Mesenchymal stem cell (in vitro differentiated cells and primary cell): ENCODE data around the gene SORBS1.

Source experiments
- DNase-seq: peaks from one replicate; pipeline ENCODE4 v3.0.0-alpha.2; 2013
- H2AFZ ChIP-seq: one replicate; pipeline ENCODE4 v1.6.1; 2013; ENCODE audit warnings: low read depth, mild to moderate bottlenecking, control low read depth, inconsistent platforms, low read length, moderate library complexity
- H2AK5ac ChIP-seq: 2 replicates; pipeline ENCODE4 v1.6.1; 2013; ENCODE audit warnings: low read length, moderate library complexity, mild to moderate bottlenecking, inconsistent platforms; ENCODE audit not compliant: severe bottlenecking
- H2BK120ac ChIP-seq: one replicate; pipeline ENCODE4 v1.6.1; 2013; ENCODE audit warnings: low read depth, mild to moderate bottlenecking, inconsistent platforms, low read length, moderate library complexity
- H2BK12ac ChIP-seq, 2 experiments: one replicate each; pipeline ENCODE4 v1.6.1; 2013; ENCODE audit warnings: inconsistent platforms in 2 of 2, low read length in 2 of 2, mild to moderate bottlenecking in 2 of 2, moderate library complexity in 2 of 2, control low read depth in 1 of 2
- H2BK15ac ChIP-seq: one replicate; pipeline ENCODE4 v1.6.1; 2013; ENCODE audit warnings: mild to moderate bottlenecking, low read depth, inconsistent platforms; ENCODE audit not compliant: poor library complexity, severe bottlenecking
- H2BK5ac ChIP-seq: 2 replicates; pipeline ENCODE4 v1.6.1; 2013; ENCODE audit warnings: low read depth, mild to moderate bottlenecking, low read length, control low read depth, inconsistent platforms; ENCODE audit not compliant: poor library complexity, severe bottlenecking
- H3K14ac ChIP-seq, 2 experiments: one replicate each; pipeline ENCODE4 v1.6.1; 2013; ENCODE audit warnings: inconsistent platforms in 2 of 2, low read length in 2 of 2, control low read depth in 1 of 2, mild to moderate bottlenecking in 1 of 2, moderate library complexity in 1 of 2
- H3K18ac ChIP-seq, 2 experiments: one replicate each; pipeline ENCODE4 v1.6.1; 2013; ENCODE audit warnings: inconsistent platforms in 2 of 2, low read length in 2 of 2, control low read depth in 1 of 2, low read depth in 1 of 2, mild to moderate bottlenecking in 1 of 2
- H3K23ac ChIP-seq, 2 experiments: one replicate each; pipeline ENCODE4 v1.6.1; 2013; ENCODE audit warnings: inconsistent platforms in 2 of 2, low read length in 2 of 2, mild to moderate bottlenecking in 2 of 2, moderate library complexity in 2 of 2, control low read depth in 1 of 2
- H3K27ac ChIP-seq: 2 replicates; pipeline ENCODE4 v1.5.1; 2013; ENCODE audit warnings: mild to moderate bottlenecking, moderate library complexity, low read length, control low read depth, inconsistent platforms; ENCODE audit not compliant: poor library complexity, severe bottlenecking
- H3K27me3 ChIP-seq, 2 experiments: 2 replicates each; pipeline versions ENCODE4 v1.6.1 to v1.7.0; 2013; ENCODE audit warnings: low read length in 2 of 2, mild to moderate bottlenecking in 2 of 2, moderate library complexity in 2 of 2, control low read depth in 1 of 2, inconsistent platforms in 1 of 2; ENCODE audit not compliant: control insufficient read depth in 1 of 2, insufficient read depth in 1 of 2
- H3K36me3 ChIP-seq, 2 experiments: 2 replicates each; pipeline versions ENCODE4 v1.6.1 to v1.7.0; 2013; ENCODE audit warnings: low read length in 2 of 2, control low read depth in 1 of 2, inconsistent platforms in 1 of 2, low read depth in 1 of 2, mild to moderate bottlenecking in 1 of 2; ENCODE audit not compliant: insufficient read depth in 2 of 2, control insufficient read depth in 1 of 2
- H3K4ac ChIP-seq, 2 experiments: one replicate each; pipeline ENCODE4 v1.6.1; 2013; ENCODE audit warnings: inconsistent platforms in 2 of 2, low read length in 2 of 2, mild to moderate bottlenecking in 2 of 2, moderate library complexity in 2 of 2, control low read depth in 1 of 2, low read depth in 1 of 2
- H3K4me1 ChIP-seq: 2 replicates; pipeline ENCODE4 v1.6.1; 2013; ENCODE audit warnings: low read depth, low read length, control low read depth; ENCODE audit not compliant: control insufficient read depth, insufficient read depth
- H3K4me2 ChIP-seq: 2 replicates; pipeline ENCODE4 v1.6.1; 2013; ENCODE audit warnings: low read length, mild to moderate bottlenecking, inconsistent platforms; ENCODE audit not compliant: poor library complexity, severe bottlenecking
- H3K4me3 ChIP-seq, 2 experiments: 2 replicates each; pipeline versions ENCODE4 v1.5.1 to v1.7.0; 2013; ENCODE audit warnings: low read length in 2 of 2, mild to moderate bottlenecking in 2 of 2, control low read depth in 1 of 2, low read depth in 1 of 2; ENCODE audit not compliant: insufficient read depth in 1 of 2
- H3K79me1 ChIP-seq: replicated peaks from 2 replicates; pipeline ENCODE4 v1.6.1; 2013; ENCODE audit warnings: mild to moderate bottlenecking, control low read depth, low read length, inconsistent platforms; ENCODE audit not compliant: poor library complexity, severe bottlenecking
- H3K9ac ChIP-seq: 2 replicates; pipeline ENCODE4 v1.7.0; 2013; ENCODE audit warnings: mild to moderate bottlenecking, low read length, moderate library complexity
- H3K9me3 ChIP-seq: 2 replicates; pipeline ENCODE4 v1.7.0; 2013; ENCODE audit warnings: mild to moderate bottlenecking, low read length; ENCODE audit not compliant: control insufficient read depth
- H4K8ac ChIP-seq: one replicate; pipeline ENCODE4 v1.6.1; 2013; ENCODE audit warnings: inconsistent platforms, mild to moderate bottlenecking, low read length, moderate library complexity
- H4K91ac ChIP-seq: one replicate; pipeline ENCODE4 v1.6.1; 2013; ENCODE audit warnings: mild to moderate bottlenecking, low read length, inconsistent platforms
- WGBS: methylation state at CpG from one replicate; pipeline ENCODE4 v1.1.7; 2013; ENCODE audit warnings: mixed read lengths; 5-methylcytosine and 5-hydroxymethylcytosine counted together

Gene SORBS1

GRCh38 chr10:95451568-95452524 lies 109.3 kb downstream of the SORBS1 start:
- H3K23ac ChIP-seq, result no peak overlapping the region
- H2BK15ac ChIP-seq, result no peak overlapping the region
- H4K8ac ChIP-seq, result no peak overlapping the region
- no peak overlapping the region for H3K4me2 ChIP-seq
- H3K14ac ChIP-seq, result no peak overlapping the region
- no peak overlapping the region for H4K91ac ChIP-seq
- H3K18ac ChIP-seq, result no peak overlapping the region
- H3K4me1 ChIP-seq, result peaks cover 5% of the 10 kb centered on the region
- H2BK12ac ChIP-seq, result no peak overlapping the region
- no peaks in the 10 kb centered on the region for H3K9me3 ChIP-seq
- H3K9ac ChIP-seq, result no peak overlapping the region
- no peaks in the 10 kb centered on the region for H3K27me3 ChIP-seq
- 86% methylated on average over 4 of the region's 4 CpGs for WGBS
- H3K4ac ChIP-seq, result no peak overlapping the region
- H2BK5ac ChIP-seq, result no peak overlapping the region
- no peak for DNase-seq
- no peak overlapping the region for H2AFZ ChIP-seq
- H3K4me3 ChIP-seq, result no peak overlapping the region
- peak overlapping the region; percentile 21 for H3K27ac ChIP-seq
- no peaks in the 10 kb centered on the region for H3K36me3 ChIP-seq
- H2AK5ac ChIP-seq, result no peak overlapping the region
- H3K79me1 ChIP-seq, result no peaks in the 10 kb centered on the region
- H2BK120ac ChIP-seq, result no peak overlapping the region

- Histone ChIP-seq H2BK12ac (no peak overlapping the region), H3K23ac (no peak overlapping the region), H3K18ac (no peak overlapping the region), H2BK5ac (no peak overlapping the region), H2BK15ac (no peak overlapping the region), H3K4ac (no peak overlapping the region), H3K79me1 (no peaks in the 10 kb centered on the region), H3K27ac (no peak overlapping the region), H4K8ac (no peak overlapping the region), H3K27me3 (no peaks in the 10 kb centered on the region), H2AK5ac (peak overlapping the region; percentile 46), H3K4me2 (no peak overlapping the region), H2BK120ac (no peak overlapping the region), H3K9me3 (no peaks in the 10 kb centered on the region), H3K4me1 (no peaks in the 10 kb centered on the region), H3K9ac (no peak overlapping the region), H4K91ac (no peak overlapping the region), H3K36me3 (no peaks in the 10 kb centered on the region), H3K14ac (no peak overlapping the region), H2AFZ (no peak overlapping the region), H3K4me3 (no peak overlapping the region)
- DNase-seq, result no peak
- WGBS, result 75% methylated on average over 5 of the region's 5 CpGs
Measured at GRCh38 chr10:95451150-95451549, 110.0 kb downstream of the SORBS1 start.

GRCh38 chr10:95450188-95450587 lies 111.0 kb downstream of the SORBS1 start:
- H3K14ac ChIP-seq, result no peak overlapping the region
- H3K23ac ChIP-seq, result no peak overlapping the region
- no peak overlapping the region for H2BK12ac ChIP-seq
- no peak overlapping the region for H3K4ac ChIP-seq
- no peaks in the 10 kb centered on the region for H3K36me3 ChIP-seq
- no peak for DNase-seq
- no peak overlapping the region for H3K4me2 ChIP-seq
- H3K27me3 ChIP-seq, result no peaks in the 10 kb centered on the region
- no peak overlapping the region for H3K27ac ChIP-seq
- H4K8ac ChIP-seq, result no peak overlapping the region
- H2BK15ac ChIP-seq, result no peak overlapping the region
- H3K9ac ChIP-seq, result no peak overlapping the region
- H2BK120ac ChIP-seq, result no peak overlapping the region
- no peak overlapping the region for H2AK5ac ChIP-seq
- H3K4me3 ChIP-seq, result no peak overlapping the region
- H2BK5ac ChIP-seq, result no peak overlapping the region
- H3K18ac ChIP-seq, result no peak overlapping the region
- no peak overlapping the region for H4K91ac ChIP-seq
- WGBS, result 100% methylated on average over 3 of the region's 4 CpGs
- H3K79me1 ChIP-seq, result no peaks in the 10 kb centered on the region
- no peaks in the 10 kb centered on the region for H3K9me3 ChIP-seq
- H3K4me1 ChIP-seq, result peaks cover 4% of the 10 kb centered on the region
- H2AFZ ChIP-seq, result no peak overlapping the region

GRCh38 chr10:95447685-95448084 lies 113.5 kb downstream of the SORBS1 start:
- no peaks in the 10 kb centered on the region for H3K9me3 ChIP-seq
- H2BK15ac ChIP-seq, result no peak overlapping the region
- H3K4me2 ChIP-seq, result no peak overlapping the region
- H2BK120ac ChIP-seq, result no peak overlapping the region
- no peak overlapping the region for H2AK5ac ChIP-seq
- DNase-seq, result peak; percentile 33
- H3K36me3 ChIP-seq, result no peaks in the 10 kb centered on the region
- no peak overlapping the region for H3K23ac ChIP-seq
- no peak overlapping the region for H2BK5ac ChIP-seq
- H2AFZ ChIP-seq, result no peak overlapping the region
- no peak overlapping the region for H3K18ac ChIP-seq
- H3K4me3 ChIP-seq, result no peak overlapping the region
- no peak overlapping the region for H3K14ac ChIP-seq
- no peak overlapping the region for H4K8ac ChIP-seq
- H3K4me1 ChIP-seq, result peaks cover 5% of the 10 kb centered on the region
- H3K79me1 ChIP-seq, result no peaks in the 10 kb centered on the region
- H3K27ac ChIP-seq, result no peak overlapping the region
- no peaks in the 10 kb centered on the region for H3K27me3 ChIP-seq
- WGBS, result 42% methylated on average over 6 of the region's 6 CpGs
- no peak overlapping the region for H3K9ac ChIP-seq
- no peak overlapping the region for H2BK12ac ChIP-seq
- H4K91ac ChIP-seq, result no peak overlapping the region
- no peak overlapping the region for H3K4ac ChIP-seq
